ENCODE data around the gene HRG.

GRCh38 chr3:186646841-186647240 is 19.0 kb upstream of the HRG start:
- TF ChIP-seq POLR2A (IDR thresholded peaks at IDR 0.05) = no peak
- TF ChIP-seq, protein P1, sequence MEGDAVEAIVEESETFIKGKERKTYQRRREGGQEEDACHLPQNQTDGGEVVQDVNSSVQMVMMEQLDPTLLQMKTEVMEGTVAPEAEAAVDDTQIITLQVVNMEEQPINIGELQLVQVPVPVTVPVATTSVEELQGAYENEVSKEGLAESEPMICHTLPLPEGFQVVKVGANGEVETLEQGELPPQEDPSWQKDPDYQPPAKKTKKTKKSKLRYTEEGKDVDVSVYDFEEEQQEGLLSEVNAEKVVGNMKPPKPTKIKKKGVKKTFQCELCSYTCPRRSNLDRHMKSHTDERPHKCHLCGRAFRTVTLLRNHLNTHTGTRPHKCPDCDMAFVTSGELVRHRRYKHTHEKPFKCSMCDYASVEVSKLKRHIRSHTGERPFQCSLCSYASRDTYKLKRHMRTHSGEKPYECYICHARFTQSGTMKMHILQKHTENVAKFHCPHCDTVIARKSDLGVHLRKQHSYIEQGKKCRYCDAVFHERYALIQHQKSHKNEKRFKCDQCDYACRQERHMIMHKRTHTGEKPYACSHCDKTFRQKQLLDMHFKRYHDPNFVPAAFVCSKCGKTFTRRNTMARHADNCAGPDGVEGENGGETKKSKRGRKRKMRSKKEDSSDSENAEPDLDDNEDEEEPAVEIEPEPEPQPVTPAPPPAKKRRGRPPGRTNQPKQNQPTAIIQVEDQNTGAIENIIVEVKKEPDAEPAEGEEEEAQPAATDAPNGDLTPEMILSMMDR (IDR thresholded peaks at IDR 0.05) = no peak
